Stimulated activated CD8-positive, alpha-beta memory T cell treated with anti-CD3 and anti-CD28 coated beads, Interleukin-4, amount 100 ng/mL, for 48 hours (primary cell): ENCODE measurements around the gene NRAP.

ENCODE experiments used
- DNase-seq: peaks from one replicate; pipeline ENCODE4 v3.0.0-alpha.2; 2020

Gene NRAP

GRCh38 chr10:113639966-113640365 is 23.9 kb downstream of the NRAP start:
- no peak for DNase-seq

- DNase-seq: no peak
Observed at GRCh38 chr10:113631684-113632367, 32.0 kb downstream of the NRAP start.

- DNase-seq: no peak
Observed at GRCh38 chr10:113630929-113631533, 32.8 kb downstream of the NRAP start.

GRCh38 chr10:113628607-113629153 is 35.2 kb downstream of the NRAP start:
- no peak for DNase-seq

- no peak for DNase-seq
Observed at GRCh38 chr10:113627836-113628235, 36.0 kb downstream of the NRAP start.

- no peak for DNase-seq
Observed at GRCh38 chr10:113626809-113627355, 37.0 kb downstream of the NRAP start.

GRCh38 chr10:113625461-113626186 is 38.2 kb downstream of the NRAP start:
- no peak for DNase-seq

- no peak for DNase-seq
Observed at GRCh38 chr10:113622831-113623230, 41.0 kb downstream of the NRAP start.

- DNase-seq: no peak
Observed at GRCh38 chr10:113621799-113622198, 42.0 kb downstream of the NRAP start.

- no peak for DNase-seq
Observed at GRCh38 chr10:113620936-113621335, 42.9 kb downstream of the NRAP start.

- no peak for DNase-seq
Observed at GRCh38 chr10:113620511-113620910, 43.3 kb downstream of the NRAP start.

GRCh38 chr10:113619401-113619800 is 44.4 kb downstream of the NRAP start:
- no peak for DNase-seq

GRCh38 chr10:113618338-113618737 is 45.5 kb downstream of the NRAP start:
- DNase-seq: no peak

GRCh38 chr10:113617086-113617485 is 46.8 kb downstream of the NRAP start:
- no peak for DNase-seq

GRCh38 chr10:113616244-113617074 is 47.4 kb downstream of the NRAP start:
- DNase-seq: no peak

- DNase-seq: no peak
Observed at GRCh38 chr10:113613977-113614690, 49.7 kb downstream of the NRAP start.

- no peak for DNase-seq
Observed at GRCh38 chr10:113613427-113613826, 50.4 kb downstream of the NRAP start.

- no peak for DNase-seq
Observed at GRCh38 chr10:113612154-113612553, 51.7 kb downstream of the NRAP start.

GRCh38 chr10:113610631-113611601 is 52.9 kb downstream of the NRAP start:
- DNase-seq: no peak

GRCh38 chr10:113609704-113610108 is 54.1 kb downstream of the NRAP start:
- no peak for DNase-seq
